NCI-H526 treated with DMSO at 0.1 percent for 48 hours (cell line): Measurements from ENCODE around the gene EHMT2.

ENCODE experiments used
- DNase-seq: peaks from one replicate; lab custom pipeline; 2025; lab: John Stamatoyannopoulos, UW

Gene EHMT2

GRCh38 chr6:31837369-31838113, 60.0 kb downstream of the EHMT2 start:
- no peak for DNase-seq

DNA sequence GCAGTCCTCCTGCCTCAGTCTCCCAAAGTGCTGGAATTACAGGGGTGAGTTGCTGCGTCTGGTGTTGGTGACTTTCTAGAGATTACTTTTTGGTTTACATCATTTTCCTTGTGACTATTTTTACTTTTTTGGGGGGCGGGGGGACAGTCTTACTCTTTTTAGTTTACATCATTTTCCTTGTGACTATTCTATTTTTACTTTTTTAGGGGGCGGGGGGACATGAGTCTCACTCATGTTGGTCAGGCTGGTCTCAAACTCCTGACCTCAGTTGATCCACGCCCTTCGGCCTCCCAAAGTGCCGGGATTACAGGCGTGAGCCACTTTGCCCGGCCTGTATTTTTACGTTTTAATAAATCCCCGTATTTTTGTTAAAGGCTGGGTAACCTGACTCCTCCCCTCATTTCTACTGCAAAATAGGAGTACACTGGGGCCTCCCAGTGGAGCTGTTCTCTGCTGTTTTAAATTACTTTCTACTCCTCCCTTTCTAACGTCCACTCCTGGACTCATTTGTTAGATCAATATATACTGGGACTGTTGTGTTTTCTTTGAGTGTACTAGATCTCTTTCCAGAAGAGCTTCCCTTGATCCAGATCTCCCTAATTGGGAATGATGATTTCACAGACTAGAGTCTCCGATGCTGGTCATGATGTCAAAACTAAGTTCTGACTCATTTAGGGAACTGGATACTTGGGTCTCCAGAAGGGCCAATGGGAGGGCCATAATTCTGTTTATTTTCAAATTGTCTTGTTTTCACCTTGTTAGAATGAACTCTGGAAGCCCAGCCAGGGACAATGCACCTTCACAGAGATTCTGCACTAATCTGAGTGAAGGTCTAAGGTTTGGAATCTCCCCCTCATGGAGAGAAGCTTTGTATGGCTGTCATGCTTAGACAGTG, 60.8 kb downstream of the EHMT2 start:
- no peak for DNase-seq

- DNase-seq, result no peak
These were observed 61.4 kb downstream of the EHMT2 start for GRCh38 chr6:31836047-31836473.

- peak; percentile 85 for DNase-seq
These were observed 62.9 kb downstream of the EHMT2 start for GRCh38 chr6:31834367-31835250.

DNA sequence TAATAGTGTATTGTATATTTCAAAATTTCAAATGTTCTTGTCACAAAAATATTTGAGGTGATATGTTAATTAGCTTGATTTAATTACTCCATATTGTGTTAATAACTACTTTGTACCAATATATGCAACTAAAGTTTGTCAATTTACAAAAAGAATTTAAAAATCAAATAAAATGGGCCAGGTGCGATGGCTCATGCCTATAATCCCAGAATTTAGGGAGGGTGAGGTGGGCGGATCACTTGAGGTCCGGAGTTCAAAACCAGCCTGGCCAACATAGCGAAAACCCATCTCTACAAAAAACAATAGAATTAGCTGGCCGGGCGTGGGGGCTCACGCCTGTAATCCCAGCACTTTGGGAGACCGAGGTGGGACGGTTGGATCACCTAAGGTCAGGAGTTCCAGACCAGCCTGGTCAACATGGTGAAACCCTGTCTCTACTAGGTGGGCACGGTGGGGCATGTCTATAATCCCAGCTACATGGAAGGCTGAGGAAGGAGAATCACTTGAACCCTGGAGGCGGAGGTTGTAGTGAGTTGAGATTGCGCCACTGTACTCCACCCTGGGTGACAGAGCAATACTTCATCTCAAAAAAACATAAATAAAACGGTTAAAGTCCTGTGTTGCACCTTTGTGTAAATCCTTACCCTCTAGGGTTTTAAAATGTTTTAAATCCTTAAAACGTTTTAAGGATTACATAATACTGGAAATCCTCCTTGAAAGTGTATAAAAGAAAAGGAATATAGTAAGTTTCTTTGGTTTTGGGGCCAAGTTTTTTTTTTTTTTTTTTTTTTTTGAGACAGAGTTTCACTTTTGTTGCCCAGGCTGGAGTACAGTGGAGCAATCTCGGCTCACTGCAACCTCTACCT, 65.9 kb downstream of the EHMT2 start:
- no peak for DNase-seq

- no peak for DNase-seq
These were observed 66.6 kb downstream of the EHMT2 start for GRCh38 chr6:31830886-31831335.
